Upper lobe of left lung (tissue), 4 donors: ENCODE data around the gene STMP1.

ENCODE experiments used
- CTCF ChIP-seq, 6 experiments: fragments of 450-650 bp in 4 of 6; fragments of 200-600 bp in 2 of 6; sonication (generic) in 2 of 6; IDR thresholded peaks; one replicate each; pipeline ENCODE4 v1.5.1; 2016 to 2019; ENCODE audit warnings: antibody characterized with exemption in 6 of 6
- EP300 ChIP-seq, 4 donors: sonication (generic); formaldehyde crosslinking; IDR thresholded peaks; one replicate each; pipeline ENCODE4 v1.5.1; 2017; ENCODE audit warnings: antibody characterized with exemption in 4 of 4, control low read depth in 2 of 4
- POLR2A ChIP-seq, 4 donors: fragments of 450-650 bp; IDR thresholded peaks; one replicate each; pipeline ENCODE4 v1.5.1; 2016 to 2017; ENCODE audit warnings: antibody characterized with exemption in 4 of 4, mild to moderate bottlenecking in 2 of 4
- POLR2AphosphoS5 ChIP-seq, 2 donors: sonication (generic); formaldehyde crosslinking; IDR thresholded peaks; one replicate each; pipeline ENCODE4 v1.5.1; 2017; ENCODE audit warnings: antibody characterized with exemption in 2 of 2

- TF ChIP-seq CTCF (IDR thresholded peaks at IDR 0.05) (no peak), POLR2A (IDR thresholded peaks at IDR 0.05) (no peak), EP300 (IDR thresholded peaks at IDR 0.05) (no peak), POLR2AphosphoS5 (IDR thresholded peaks at IDR 0.05) (no peak)
Measured at GRCh38 chr7:135712182-135712782, 50.0 kb downstream of the STMP1 start.
